DMS153 treated with DMSO at 0.1 percent for 48 hours (cell line): ENCODE results near the gene CAPN5.

Experiments used
- DNase-seq: peaks from one replicate; lab custom pipeline; 2025; ENCODE audit not compliant: unreplicated experiment; lab: John Stamatoyannopoulos, UW

Gene CAPN5

DNA sequence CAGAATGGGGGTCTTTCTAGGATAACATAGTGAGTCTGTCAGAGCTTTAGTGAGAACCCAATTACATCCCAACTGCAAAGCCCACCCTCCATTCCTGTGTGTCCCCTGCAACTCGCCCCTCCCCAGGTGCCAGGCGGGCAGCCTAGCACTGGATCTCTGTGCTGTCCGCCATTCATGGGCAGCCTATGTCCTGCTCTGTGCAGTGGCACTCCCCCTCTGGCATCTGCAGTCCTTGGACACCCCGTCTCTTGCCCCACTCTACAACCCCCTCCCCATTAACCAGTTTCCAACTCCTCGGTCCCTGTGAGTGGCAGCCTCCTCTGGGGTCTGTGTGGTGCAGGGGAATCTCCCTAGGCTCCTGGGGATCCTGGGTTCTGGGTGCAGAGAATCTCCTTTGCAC is 98.3 kb downstream of the CAPN5 start:
- no peak for DNase-seq

DNA sequence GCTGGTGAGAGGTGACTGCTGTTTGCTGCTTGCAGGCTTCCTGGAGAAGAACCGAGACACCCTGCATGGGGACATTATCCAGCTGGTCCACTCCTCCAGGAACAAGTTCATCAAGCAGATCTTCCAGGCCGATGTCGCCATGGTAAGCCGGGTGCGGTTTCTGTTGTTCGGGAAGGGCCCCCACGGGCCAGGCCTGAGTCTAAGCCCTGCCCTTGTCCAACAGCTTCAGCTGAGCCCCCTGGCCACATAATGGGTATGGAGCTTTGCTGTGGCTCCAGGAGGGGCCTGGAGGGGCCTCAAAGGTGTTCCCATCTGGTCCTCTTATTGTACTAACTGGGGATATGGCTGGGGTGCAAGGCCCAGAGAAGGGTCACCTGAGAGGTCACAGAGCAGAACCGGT is 99.2 kb downstream of the CAPN5 start:
- DNase-seq: no peak

DNA sequence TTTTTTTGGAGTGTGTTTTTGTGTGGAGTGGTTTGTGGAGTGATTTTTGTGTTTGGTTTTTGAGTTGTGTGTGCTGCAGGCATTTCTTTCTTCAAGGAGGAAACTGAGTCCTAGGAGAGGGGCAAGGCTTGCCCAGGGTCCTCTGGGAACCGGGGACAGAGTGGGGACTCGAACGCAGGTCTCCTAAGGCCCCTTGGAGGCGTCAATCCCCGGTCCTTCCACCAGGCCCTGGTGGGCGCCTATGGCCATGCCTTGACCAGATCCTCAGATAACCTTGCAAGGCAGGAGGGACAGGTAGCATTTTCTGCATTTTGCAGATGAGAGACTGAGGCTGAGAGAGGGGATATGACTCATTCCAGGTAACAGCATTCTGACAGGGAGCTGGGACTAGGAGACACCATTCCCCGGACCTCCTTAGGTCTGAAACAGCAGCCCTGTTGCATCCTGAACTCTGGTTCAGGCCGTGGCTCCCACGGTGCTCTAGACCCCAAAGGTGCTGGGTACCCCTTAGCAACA is 100.4 kb downstream of the CAPN5 start:
- DNase-seq: no peak

DNA sequence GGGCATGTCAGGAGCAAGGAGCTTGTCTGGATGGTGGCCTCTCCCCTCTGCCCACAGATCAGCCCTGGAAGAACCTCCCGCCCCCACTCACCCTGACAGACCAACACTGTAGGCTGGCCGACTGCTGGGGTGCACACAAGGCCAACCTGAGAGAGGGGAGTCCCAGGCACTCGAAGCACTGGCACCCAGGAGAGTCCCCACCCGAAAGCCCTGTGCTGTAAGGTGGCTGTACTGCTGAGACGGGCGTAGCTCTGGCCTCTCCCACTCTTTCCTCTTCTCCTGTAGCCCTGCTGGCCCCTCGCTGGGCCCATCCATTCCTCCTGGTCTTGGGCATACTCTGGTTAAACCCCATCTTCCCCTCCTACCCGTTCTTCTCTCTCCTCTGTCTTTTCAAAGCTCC is 101.0 kb downstream of the CAPN5 start:
- DNase-seq: no peak

DNA sequence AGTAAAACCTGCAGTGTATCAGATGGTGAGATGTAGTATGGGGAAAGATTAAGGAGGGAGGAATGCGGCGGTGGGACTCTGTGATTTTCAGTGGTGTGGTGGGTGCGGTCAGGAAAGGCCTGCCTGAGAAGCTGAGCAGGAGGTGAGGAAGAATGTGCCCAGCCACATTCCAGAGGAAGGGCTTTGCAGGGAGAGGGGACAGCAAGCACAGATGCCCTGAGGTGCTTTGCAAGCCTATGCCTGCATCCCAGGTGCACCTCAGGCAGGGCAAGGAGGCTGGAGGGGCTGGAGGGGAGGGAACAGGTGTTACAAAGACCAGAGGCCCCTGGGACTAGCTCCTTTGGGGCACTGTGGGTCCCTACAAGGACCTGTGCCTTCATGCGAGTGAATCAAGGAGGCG is 103.3 kb downstream of the CAPN5 start:
- no peak for DNase-seq

DNA sequence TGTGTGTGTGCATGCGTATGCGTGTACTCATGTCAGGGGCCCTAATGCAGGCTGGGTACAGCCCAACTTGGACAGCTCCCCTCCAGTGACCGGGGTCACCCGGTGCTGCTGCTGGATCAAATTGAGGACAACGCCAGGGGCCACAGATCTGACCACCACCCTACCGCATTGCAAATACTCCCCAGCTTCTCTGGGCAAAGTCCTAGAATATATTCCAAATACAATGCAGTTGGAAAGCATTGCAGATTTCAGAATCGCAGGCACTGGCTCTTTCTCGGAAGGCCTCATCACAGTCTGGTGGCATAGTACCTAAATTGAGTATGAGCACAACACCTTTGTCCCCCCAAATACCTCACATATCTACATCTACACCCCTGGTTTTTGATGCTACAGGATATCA is 104.5 kb downstream of the CAPN5 start:
- no peak for DNase-seq

DNA sequence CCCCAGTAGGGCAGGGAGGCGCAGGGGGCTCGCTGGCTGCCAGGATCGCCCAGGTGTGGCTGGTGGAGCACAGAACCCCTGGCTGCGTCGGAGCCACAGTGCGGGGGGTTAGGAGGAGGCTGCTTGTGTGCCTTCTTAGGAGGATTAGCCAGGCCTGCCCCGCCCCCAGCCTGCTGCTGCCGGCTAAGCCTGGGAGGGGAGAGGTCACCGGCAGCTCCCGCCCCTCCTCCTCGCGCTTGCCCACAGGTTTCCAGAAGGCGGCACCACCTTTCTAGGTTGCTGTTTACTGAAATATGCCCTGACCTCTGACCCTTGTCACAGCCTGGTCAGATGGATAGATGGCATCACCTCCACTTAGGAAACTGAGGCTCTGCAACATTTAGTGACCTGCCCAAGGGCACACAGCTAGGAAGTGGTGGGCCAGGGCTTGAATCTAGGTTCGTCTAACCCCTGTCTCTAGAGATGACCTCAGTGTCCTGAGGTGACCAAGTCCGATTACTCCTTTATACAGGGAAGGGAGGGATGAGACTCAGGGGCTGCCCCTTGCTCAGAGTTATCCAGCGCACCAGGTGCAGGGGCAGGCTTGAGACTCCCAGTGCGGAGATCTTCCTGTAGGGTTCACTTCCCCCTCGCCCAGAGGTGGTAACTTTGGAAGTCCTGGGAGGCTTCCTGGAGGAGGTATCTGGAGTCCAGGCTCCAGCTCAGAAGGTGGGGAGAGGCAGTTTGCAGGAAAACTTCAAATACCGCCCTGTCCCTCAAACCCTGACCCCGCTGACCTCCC is 105.3 kb downstream of the CAPN5 start:
- DNase-seq: no peak

DNA sequence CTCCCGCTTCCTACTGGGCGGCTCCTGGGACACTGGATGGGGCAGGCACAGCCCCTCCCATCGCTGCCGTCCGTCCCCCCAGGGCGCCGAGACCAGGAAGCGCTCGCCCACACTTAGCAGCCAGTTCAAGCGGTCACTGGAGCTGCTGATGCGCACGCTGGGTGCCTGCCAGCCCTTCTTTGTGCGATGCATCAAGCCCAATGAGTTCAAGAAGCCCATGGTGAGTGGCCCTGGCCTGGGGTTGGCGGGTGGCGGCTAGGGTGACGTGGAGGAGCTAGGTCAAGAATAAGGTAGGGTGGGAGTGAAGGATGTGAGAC is 105.9 kb downstream of the CAPN5 start:
- no peak for DNase-seq

DNA sequence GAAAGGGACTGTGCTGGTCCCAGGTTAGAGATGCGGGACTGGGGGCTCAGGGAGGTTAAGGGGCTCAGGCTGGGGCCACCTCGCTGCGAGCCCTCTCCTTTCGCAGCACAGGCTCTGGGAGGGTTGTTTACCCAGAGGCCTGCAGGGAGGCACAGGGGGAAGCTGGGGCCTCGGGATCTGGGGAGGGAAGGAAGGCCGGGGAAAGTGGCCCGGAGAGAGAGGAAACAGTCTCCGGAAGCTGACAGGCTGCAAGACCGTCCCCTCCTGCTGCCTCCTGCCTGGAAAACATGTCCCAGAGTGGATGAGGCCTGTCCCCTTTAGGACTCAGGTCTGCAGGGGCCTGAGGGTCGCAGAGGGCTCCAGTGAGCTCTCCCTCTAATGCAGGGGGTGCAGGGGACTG is 106.7 kb downstream of the CAPN5 start:
- DNase-seq: no peak

DNA sequence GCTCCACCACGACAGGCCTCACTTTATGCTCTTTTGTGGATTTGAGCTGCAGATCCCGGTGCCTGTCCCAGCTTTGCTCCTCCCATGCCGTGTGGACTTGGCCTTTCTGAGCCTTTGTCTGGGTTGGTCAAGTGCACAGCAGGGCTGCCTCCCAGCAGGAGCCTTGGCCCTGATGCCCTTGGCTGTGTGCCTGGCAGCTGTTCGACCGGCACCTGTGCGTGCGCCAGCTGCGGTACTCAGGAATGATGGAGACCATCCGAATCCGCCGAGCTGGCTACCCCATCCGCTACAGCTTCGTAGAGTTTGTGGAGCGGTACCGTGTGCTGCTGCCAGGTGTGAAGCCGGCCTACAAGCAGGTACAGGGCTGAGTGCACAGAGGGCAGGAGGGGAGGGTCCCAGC is 107.8 kb downstream of the CAPN5 start:
- no peak for DNase-seq

DNA sequence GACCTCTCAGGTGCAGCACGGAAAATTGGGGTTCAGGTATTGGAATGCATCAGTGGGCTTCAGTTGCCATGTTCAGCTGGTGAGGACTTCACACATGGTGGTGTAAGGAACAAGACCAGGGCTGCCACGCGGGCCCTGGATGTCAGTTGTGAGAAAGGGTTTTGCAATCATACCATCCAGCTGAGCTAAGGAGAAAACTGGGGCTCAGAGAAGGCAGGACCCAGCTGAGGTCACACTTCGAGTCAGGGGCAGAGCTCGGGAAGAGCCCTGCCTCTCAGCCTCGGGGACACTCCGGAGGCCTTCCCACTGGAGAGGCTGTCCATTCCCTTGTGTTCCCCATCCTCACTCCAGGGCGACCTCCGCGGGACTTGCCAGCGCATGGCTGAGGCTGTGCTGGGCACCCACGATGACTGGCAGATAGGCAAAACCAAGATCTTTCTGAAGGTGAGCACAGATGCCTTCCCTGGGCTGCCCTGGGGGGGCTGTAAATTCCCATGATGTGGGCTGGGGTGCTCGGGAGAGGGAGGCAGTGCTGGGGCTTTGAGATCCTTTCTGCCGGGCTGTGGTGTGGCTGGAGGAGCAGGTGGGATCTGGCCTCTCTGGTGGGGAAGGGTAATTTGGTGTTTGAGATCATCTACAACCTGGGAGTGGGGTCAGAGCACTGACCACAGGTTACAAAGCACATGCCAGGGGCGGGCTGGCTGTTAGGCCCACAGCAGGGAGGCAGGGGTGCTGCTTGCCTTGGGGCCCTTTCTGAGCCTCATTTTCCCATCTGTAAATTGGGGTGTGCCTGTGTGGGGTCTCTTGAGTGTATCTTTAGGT is 108.5 kb downstream of the CAPN5 start:
- DNase-seq: no peak
